SK-N-MC (cell line): ENCODE data around the gene C4orf50.

ENCODE experiments used
- EZH2 ChIP-seq: fragments of 200-600 bp; sonication (generic); IDR thresholded peaks from one replicate; pipeline ENCODE4 v1.6.1; 2017; ENCODE audit warnings: antibody characterized with exemption
- FOXP2 ChIP-seq: optimal IDR thresholded peaks from 2 replicates; pipeline ENCODE3; 2011; ENCODE audit warnings: mild to moderate bottlenecking, moderate library complexity; ENCODE audit not compliant: insufficient read depth; ENCODE audit errors: extremely low read length, control extremely low read depth
- POLR2AphosphoS5 ChIP-seq: IDR thresholded peaks from 2 replicates; pipeline ENCODE4 v1.6.1; 2012; ENCODE audit warnings: mild to moderate bottlenecking, low read depth, low read length, borderline replicate concordance

- no peak for TF ChIP-seq EZH2
- TF ChIP-seq POLR2AphosphoS5: no peak
- no peak for TF ChIP-seq FOXP2
These were observed 150.4 kb downstream of the C4orf50 start for GRCh38 chr4:5867866-5868265.
